NCI-H226 (cell line): ENCODE data around the gene RPL18A.
A peak's percentile ranks its signal among the peaks of the same experiment; 100 is the strongest.

Experiments
- DNase-seq: peaks from one replicate; pipeline ENCODE4 v3.0.0-alpha.2; 2015

The RPL18A gene

DNA sequence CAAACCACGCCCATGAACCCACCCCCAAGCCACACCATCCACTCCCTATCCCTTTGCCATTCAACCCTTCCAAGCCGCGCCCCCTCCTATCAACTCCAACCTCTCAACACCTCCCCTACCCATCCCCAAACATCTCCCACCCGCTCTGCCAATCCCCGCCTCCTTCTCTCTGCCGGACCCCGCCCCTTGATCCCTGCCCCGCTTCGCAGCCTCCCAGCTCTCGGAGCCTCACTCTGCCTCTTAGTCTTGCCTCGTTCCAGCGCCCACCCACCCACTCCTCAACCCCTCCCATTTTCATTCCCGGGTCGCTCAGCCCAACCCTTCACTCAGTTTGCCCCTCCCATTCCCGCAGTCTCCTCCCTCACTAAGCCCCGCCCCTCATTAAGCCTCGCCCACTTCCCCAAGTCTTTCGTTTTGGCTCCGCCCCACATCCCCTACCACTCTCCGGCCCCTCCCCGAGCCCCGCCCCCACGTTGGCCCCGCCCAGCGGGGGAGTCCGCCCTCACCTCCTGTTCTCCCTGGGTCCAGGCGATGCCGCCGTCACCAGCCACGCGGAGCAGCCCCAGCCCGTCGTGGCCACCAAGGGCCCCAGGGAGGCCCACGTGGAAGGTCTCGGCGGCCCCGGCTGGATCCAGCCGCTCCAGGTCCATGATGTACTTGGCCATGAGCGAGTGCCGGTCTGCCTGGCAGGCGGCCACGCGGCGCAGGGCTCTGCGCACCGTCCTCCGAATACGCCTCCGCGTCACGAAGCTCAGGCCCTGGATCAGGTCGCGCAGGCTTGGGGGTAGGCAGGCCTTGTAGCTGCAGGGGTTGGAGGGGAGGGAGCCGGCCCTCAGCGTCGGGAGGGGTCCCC, 17.7 kb upstream of the RPL18A start:
- peak; percentile 75 for DNase-seq

DNA sequence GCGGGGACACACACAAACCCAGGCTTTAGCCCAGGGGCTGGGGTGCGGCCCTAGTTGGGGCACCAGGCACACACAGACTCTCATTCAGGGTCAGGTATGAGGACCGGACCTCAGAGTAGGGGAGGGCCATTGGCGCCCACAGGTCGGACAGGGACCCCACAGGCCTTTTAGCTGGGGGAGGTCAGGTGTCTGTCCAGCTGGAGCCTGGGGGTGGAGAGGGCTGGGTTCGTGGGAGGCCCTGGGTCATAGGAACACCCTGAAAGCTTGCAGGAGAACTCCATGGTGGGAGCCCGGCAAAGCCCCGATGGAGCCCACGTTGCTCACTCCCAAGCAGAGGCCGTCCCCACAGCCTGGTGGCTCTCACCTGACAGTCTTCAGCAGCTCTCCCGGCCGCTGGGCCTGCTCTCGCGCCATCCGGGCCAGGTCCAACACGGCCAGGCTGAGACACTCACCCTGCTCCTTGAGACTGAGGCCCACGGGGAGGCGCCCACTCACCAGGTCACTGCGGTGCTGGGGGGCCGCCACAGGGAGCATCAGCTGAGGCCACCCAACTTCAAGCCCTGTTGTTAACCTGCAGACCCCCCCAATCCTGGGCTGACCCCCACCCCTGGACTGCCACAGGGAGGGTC, 16.9 kb upstream of the RPL18A start:
- no peak for DNase-seq

DNA sequence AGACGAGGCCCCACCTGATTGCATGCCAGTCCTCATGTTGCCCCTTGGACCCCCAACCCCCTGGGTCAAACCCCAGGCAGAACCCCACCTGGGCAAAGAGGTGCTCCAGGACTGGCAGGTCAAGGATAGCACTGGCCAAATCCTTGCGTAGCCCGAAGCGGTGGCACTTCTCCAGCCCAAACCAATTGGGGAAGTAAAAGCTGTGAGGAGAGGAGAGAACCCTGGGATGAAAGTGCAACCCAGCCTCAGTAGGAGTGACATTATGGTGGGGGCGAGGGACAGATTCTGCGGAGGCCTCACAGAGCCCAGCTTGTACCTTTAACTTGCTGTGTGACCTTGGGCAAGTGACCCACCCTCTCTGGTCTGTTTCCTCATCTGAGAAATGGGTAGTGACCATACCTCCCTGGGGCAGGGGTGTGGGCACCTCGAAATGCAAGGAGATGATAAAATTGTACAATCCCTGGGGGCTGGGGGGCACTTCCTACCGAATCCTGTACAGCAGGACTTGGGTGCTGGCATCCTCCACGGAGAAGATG, 16.4 kb upstream of the RPL18A start:
- DNase-seq: no peak

DNA sequence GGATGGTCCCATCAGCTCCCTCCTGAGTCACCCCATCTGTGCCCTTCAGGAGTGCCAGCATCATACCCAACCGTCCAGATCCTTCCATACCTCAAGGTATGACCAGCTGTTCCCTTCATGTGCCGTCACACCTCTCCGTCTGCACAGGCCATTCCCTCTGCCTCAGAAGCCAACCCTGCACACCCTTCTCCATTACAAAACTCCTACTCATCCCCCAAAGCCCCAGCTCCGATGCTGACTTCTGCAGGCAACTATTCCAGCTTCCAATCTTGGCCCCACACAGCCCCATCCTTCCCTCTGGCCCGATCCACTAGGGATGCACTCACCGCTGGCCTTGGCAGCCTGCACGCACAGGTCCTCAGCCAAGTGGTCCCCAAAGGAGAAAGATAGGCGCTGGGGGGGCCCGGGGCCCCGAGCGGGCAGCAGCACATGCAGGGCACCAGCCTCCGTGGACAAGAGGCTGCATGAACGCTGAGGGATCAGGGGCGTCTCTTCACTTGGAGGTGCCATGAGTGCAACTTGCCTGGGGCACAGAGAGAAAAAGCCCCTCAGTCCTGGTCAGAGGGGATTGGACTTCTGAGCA, 15.7 kb upstream of the RPL18A start:
- DNase-seq: no peak

DNA sequence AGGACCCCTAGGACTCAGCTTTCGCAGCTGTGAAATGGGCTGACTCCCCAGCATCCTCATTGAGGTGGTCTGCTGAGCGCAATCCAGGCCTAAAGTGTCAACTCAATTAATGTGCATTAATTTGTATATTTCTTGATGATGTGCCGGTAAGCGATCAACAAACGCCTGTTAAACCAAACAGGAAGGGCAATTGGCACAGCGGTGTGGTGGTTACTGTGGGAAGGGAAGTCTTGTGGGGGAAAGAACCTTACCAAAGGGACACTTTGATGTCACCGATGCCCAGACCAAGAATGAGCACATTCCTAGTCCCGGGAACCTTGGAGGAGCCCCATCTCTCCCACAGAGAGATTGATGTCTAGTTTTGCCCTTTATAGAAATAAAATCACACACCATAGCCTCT, 13.6 kb upstream of the RPL18A start:
- no peak for DNase-seq

DNA sequence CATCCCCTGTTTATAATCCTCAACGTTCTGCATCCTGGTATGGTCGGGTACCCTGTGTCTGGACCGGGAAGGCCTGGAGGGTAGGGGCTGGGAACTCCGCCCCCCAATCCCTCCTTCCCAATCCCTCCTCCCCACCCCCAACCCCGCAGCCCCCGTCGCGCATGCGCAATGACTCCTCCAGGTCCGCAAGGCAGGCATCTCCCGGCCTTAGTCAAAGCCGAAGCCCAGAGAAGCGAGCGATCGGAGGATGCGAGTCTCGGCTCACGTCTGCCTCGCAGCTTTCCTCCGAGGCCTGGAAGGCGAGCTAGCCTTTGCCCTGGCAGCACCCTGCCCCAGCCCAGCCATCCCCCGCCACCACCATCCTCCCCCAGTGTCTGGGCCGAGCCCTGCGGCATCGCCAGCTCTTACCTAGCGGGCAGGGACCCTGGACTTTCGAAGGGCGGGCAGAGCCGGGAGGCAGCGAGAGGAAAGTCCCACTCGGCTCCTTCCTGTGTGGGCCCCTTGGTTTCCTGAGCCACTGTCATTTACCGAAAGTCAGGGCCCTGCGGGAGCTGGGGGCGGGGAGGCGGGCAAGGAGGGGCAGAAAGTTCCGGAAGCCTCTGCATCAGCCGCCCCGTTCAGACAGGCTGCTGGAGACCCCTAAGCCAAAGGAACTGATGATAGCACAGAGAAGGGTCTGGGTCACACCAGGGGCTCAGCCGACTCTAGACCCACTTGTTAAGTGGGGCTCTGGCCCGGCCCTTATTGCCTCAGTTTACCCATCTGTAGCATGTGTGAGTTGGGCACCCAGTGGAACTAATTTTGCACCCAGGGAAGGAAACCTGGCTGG, 12.0 kb upstream of the RPL18A start, which contains the start of gene JAK3:
Gene JAK3 (minus strand): TSS at position 445 of the 829 bp plus-strand sequence. CDS start 3,565 bp downstream, outside the sequence.
- no peak for DNase-seq

DNA sequence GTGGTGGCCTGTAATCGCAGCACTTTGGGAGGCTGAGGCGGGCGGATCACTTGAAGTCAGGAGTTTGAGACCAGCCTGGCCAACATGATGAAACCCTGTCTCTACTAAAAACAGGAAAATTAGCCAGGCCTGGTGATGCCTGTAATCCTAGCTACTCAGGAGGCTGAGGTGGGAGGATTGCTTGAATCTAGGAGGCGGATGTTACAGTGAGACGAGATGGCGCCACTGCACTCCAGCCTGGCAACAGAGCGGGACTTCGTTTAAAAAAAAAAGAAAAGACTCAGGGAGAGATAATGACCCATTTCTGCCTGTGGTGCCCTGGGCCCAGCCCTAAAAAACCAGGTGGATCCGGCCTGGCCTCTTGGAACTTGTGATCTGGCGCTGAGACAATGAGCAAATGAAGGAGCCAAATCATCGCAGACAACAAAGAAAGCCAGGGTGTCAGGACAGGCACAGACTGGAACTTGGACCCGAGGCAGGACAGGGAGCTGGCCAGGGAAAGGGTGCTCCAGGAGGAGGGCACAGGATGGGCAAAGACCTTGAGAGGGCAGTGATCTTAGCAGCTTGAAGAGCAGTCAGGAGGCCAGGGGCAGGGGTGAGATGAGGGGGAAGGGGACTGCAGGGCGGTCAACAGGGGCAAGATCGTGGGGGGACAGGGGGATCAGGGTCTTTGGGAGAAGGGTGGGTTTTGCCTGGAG, 11.0 kb upstream of the RPL18A start:
- no peak for DNase-seq

DNA sequence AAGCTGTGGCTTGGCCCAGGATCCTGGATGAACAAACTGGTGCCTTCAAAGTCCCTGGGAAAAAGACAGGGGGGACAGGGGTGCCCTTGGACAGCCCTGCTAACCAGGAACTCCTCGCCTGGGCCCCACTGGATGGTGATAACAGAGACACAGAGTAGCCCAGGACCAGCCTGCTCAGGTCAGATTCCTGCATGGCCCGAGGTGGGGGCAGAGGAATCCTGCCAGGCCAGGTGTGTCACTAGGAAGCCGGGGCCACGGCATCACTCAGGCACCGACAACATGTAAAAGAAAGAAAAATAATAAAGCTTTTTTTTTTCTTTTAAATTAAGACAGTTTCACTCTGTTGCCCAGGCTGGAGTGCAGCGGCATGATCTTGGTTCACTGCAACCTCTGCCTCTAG, 5.6 kb upstream of the RPL18A start:
- DNase-seq: no peak

DNA sequence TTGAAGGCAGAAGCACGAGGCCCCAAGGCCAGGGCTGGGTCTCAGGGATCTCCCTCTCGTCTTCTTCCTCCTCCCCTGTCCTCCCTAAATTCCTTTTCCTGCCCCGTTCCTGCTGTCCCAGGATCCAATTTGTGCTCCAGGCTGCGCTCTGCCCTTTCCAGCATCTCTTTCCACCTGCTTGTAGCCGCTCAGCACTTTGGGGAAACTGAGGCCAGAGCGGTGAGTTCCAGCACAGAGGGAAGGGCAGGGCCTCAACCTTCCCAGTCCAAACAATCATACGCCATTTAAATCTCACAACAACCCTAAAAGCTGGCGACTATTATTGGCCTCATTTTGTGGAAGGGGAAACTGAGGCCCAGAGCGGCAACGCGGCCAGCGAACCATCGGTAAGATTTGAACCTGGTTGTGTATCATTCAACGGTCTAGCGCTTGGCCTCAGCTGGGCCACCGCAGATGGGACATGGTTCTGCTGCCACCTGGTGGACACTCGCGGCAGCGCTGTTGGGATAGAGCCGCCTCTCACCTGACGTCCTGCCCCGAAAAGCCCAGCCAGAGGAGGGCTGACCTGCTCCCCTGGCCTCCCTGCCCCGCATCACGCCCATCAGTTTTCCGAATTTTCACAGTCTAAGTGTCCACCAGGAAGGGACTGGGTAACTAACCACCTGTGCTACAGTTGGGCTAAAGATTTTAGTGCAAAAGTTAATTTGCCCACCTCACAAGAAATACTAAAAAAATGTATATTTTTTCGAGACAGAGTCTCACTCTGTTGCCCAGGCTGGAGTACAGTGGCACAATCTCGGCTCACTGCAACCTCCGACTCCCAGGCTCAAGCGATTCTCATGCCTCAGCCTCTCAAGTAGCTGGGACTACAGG, 4.2 kb upstream of the RPL18A start:
- DNase-seq: peak; percentile 51

DNA sequence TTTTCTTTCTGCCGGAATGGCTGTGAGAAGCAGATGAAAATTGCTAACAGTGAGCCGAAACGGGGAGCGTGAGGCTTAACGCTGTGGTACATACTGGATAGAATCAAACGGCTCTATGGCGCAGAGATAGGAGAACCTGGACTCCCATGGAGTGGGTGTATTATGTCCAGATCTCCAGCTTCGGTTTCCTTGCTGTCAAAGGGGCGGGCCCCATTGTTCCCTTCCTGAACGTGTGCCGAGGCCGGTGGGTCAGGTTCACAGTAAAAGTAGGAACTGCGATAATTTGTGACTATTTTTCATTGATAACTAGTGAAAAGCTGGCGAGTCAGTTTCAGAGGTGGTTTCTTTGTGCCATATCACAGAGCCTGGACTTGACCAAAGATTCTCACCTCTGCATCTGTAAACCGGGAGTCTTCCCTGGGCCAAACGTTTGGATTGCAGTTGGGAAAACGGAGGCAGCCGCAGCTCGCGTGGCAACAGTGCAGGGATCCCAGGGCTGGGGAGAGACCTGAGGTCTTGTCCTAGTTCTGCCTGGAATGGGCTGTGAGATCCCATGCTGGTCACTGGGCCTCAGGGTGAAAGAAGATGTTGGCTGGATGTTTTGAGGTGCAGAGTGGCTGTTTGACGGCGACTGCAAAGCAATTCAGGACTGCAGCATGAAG, 752 bp downstream of the RPL18A start:
- no peak for DNase-seq

DNA sequence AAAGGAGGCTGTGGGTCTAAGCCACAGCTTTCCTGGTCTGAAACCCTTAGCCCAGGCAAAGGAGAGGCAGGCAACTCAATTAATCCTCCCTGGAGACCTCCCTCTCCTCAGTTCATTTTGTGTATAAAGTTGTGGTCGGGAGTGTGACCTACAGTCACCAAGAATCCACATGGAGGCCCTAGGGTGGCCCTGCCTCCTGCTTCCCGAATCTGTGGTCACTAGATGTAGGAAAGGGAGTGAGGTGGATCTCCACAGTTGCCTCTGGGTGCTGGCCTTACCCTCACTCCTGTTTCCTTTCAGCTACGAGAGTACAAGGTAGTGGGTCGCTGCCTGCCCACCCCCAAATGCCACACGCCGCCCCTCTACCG, 1.3 kb downstream of the RPL18A start:
- DNase-seq: no peak

DNA sequence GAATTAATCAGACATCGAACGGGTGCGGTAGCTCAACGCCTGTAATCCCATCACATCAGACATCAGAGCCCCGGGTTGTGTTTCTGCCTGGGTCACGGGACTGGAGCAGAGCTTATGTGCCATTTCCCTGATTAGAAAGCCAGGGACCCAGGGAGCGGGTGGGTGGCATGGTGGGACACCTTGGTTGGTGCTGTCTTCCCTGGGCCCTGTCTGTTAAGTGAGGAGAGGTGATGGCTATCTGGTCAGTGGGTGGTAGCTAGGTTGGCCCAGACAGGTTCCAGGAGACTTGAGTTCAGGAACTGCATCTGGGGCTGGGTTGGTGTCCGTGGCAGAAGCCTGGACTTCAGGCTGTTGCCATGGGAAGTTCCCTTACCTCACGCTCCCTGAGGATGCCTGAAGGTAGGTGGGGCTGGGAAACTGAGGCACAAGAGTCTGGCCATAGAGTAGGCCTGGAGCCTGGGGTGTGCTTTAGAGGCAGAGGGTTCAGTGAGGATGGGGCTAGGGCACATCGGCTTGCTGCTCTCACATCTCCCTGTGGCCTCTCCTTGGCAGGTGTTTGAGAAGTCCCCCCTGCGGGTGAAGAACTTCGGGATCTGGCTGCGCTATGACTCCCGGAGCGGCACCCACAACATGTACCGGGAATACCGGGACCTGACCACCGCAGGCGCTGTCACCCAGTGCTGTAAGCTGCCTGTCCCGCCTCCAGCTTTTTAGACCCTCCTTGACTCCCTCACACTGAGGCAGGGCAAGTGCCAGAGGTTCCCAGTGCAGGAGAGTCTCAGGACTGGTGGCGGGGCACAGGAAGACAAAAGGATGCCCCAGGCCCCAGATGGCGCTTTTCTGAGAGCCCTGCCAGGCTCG, 2.1 kb downstream of the RPL18A start:
- no peak for DNase-seq

DNA sequence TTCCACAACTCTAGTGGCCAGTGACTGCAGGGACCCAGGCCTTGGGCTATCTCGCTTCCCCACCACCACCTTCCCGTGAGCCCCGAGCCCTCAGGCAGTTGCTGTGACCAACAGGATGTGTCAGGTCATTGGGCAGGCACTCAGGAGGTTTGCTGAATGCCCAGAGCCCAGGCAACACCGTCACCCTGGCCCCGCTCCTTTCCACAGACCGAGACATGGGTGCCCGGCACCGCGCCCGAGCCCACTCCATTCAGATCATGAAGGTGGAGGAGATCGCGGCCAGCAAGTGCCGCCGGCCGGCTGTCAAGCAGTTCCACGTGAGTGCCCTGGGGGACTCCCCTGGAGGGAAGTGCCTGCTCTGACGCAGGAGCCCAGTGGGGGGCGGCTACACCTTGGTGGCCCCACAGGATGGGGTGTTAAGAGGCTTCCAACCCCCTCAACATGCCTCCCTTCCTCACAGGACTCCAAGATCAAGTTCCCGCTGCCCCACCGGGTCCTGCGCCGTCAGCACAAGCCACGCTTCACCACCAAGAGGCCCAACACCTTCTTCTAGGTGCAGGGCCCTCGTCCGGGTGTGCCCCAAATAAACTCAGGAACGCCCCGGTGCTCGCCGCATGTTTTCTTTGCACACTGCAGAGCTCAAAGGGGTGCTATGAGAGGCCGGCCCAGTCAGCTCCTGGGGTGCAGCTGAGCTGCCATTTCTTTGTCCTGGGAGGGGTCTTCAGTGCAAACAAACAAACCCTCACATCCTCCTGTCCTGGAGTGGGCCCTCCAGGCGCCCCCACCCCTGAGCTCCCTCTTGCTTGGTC, 3.2 kb downstream of the RPL18A start:
- DNase-seq: no peak

DNA sequence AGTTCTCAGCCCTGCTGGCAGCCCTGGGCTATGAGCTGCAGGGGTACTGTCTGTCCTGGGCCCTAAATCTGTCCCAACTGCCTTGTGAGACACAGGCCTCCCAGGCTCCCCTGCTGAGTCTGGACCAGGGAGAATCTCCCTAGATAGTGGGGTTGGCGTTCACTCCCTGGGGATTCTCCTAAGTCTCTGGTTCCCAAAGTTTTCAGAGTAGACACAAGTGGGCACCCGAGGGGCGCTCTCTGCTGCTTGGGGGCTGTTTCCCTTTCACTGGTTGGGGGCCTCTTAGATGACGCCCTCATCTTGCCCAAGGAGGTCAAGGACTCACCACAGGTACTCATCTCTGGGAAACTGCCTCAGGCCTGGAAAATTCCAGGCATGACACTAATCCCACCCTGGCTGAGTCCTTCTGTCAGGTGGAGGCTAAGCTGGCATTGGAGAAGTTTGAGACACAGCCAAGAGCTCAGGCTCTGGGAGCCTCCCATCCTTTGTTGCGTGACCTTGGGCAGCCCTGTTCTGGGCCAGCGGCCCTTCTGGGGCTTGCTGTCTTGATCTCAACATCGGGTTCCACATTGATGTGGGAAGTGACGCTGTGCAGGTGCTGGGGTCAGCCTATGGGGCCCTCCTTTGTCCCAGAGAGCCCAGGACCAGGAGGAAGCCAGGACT, 3.9 kb downstream of the RPL18A start:
- no peak for DNase-seq

DNA sequence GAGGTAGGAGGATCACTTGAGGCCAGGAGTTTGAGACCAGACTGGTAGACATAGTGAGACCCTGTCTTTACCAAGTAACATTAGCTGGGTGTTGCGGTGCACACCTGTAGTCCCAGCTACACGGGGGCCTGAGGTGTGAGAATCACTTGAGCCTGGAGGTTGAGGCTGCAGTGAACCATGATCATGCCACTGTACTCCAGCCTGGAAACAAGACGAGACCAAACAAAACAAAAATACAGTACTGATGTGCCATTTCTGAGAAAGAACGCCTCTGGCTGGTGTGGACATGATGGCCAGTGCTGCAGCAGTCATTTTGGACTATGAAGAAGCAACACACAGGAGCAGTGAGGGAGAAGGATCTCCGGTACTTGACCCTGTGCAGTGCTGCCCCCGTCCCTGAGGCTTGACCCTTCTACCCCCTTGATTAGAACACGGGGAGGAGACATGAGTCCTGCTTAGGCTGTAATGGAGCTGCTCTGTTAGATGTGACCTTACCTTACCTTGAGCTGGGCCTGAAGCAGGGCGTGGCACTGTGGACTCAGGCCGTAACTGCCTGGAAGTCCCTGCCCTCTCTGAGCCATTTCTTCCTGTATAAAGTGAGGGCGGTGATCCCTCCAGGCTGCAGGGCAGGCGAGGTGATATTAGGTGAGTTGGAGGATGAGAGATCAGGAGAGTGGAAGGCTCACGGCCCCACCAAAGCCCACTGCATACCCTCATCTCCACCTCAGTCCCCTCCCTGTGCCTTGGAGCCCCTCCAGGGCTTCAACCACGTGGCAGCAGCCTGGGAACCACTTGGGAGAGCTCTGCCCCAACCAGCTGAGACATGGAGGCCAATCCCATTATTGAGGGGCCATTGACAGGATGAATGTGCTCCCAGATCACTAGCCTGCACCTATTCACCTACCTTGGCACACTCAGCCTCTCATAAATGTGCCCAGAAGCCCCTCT, 5.9 kb downstream of the RPL18A start:
- DNase-seq: no peak

DNA sequence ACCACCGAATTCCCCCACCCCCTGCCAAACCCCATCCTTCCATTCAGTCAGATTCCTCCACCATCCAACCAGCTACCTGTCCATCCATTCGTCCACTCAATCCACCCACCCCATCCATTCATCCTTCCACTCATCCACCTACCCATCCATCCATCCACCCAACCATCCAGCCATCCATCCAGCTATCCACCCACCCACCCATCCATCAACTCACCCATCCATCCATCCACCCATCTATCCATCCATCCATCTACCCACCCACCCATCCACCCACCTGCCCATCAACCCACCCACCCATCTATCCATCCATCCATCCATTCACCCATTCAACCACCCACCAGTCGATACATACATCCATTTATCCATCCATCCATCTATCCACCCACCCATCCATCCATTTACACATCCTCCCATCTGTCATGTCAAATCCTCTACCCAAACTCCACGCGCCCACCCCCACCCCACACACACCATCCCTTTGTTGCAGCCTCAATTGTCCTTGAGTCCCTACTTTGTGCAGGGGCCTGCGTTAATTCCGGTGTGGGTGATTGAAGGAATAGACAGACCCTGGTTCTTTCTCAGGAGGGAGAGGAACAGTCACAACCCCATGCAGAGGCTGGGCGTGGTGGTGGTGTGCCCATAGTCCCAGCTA, 6.7 kb downstream of the RPL18A start:
- DNase-seq: no peak
